Measurements from ENCODE around the gene FAM78A.

The FAM78A gene

GRCh38 chr9:131282688-131283422, 6.5 kb upstream of the FAM78A start:
- no peak for DNase-seq (ENCODE audit: extremely low spot score, insufficient read length, low read depth)
- FAIRE-seq: no peak

- DNase-seq (ENCODE audit: extremely low spot score, insufficient read length, low read depth) (no peak), FAIRE-seq (no peak)
Measured at GRCh38 chr9:131282175-131282574, 5.9 kb upstream of the FAM78A start.

- FAIRE-seq (no peak), DNase-seq (ENCODE audit: extremely low spot score, insufficient read length, low read depth) (no peak)
Measured at GRCh38 chr9:131281119-131281965, 5.0 kb upstream of the FAM78A start.

- no peak for FAIRE-seq
- no peak for DNase-seq (ENCODE audit: extremely low spot score, insufficient read length, low read depth)
Measured at GRCh38 chr9:131280660-131281059, 4.3 kb upstream of the FAM78A start.

- no peak for FAIRE-seq
- DNase-seq (ENCODE audit: extremely low spot score, insufficient read length, low read depth): no peak
Measured at GRCh38 chr9:131279863-131280570, 3.7 kb upstream of the FAM78A start.

- DNase-seq (ENCODE audit: extremely low spot score, insufficient read length, low read depth) (no peak), FAIRE-seq (no peak)
Measured at GRCh38 chr9:131279196-131279862, 3.0 kb upstream of the FAM78A start.

- DNase-seq (ENCODE audit: extremely low spot score, insufficient read length, low read depth) (no peak), FAIRE-seq (no peak)
Measured at GRCh38 chr9:131278702-131279111, 2.4 kb upstream of the FAM78A start.

- peak; percentile 73 for DNase-seq (ENCODE audit: extremely low spot score, insufficient read length, low read depth)
- peak; percentile 73 for FAIRE-seq
Measured at GRCh38 chr9:131277910-131278701, 1.8 kb upstream of the FAM78A start.

- FAIRE-seq (no peak), DNase-seq (ENCODE audit: extremely low spot score, insufficient read length, low read depth) (no peak)
Measured at GRCh38 chr9:131277287-131277909, 1.1 kb upstream of the FAM78A start.

GRCh38 chr9:131276891-131277286, 579 bp upstream of the FAM78A start:
- no peak for FAIRE-seq
- no peak for DNase-seq (ENCODE audit: extremely low spot score, insufficient read length, low read depth)

- DNase-seq (ENCODE audit: extremely low spot score, insufficient read length, low read depth) (no peak), FAIRE-seq (peak; percentile 81)
Measured at GRCh38 chr9:131275332-131276093, 797 bp downstream of the FAM78A start.

GRCh38 chr9:131274674-131275331, 1.5 kb downstream of the FAM78A start:
- FAIRE-seq: peak; percentile 51
- no peak for DNase-seq (ENCODE audit: extremely low spot score, insufficient read length, low read depth)

GRCh38 chr9:131273856-131274673, 2.2 kb downstream of the FAM78A start:
- peak; percentile 75 for FAIRE-seq
- DNase-seq (ENCODE audit: extremely low spot score, insufficient read length, low read depth): no peak

- peak; percentile 35 for FAIRE-seq
Measured at GRCh38 chr9:131273146-131273855, 3.0 kb downstream of the FAM78A start.

GRCh38 chr9:131272212-131272611, 4.1 kb downstream of the FAM78A start:
- FAIRE-seq: no peak
- no peak for DNase-seq (ENCODE audit: extremely low spot score, insufficient read length, low read depth)

More at GRCh38 chr9:131273146-131273855, 3.0 kb downstream of the FAM78A start:
- DNase-seq (ENCODE audit: extremely low spot score, insufficient read length, low read depth): no peak

- FAIRE-seq (no peak), DNase-seq (ENCODE audit: extremely low spot score, insufficient read length, low read depth) (no peak)
Measured at GRCh38 chr9:131271506-131271931, 4.8 kb downstream of the FAM78A start.
